Stimulated activated CD4-positive, alpha-beta T cell treated with anti-CD3 and anti-CD28 coated beads, Interleukin-12 subunit alpha, Interleukin-12 subunit beta, amount 100 ng/mL, for 4 hours (primary cell): ENCODE measurements around the gene ZCWPW1.

Experiments used
- DNase-seq: peaks from one replicate; pipeline ENCODE4 v3.0.0-alpha.2; 2020

Gene ZCWPW1

DNA sequence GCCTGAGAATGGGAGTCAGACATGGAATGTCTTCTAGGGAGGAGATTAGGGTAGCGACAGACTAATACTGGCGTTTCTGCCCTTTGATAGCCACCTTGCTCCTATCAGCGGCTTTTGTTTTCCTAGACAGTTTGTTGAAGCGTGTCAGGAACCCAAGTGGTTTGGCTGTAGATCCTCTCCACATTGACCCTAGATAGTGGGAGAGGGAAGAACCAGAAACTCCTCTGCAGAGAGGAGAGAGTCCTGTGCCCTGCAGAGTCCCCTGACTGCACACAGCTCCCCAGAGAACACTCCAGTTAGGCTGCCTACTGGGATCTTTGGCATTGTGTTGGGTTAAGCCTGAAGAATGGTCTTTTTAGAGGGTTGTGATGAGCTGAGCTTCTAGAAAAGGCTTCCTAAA, 3.5 kb upstream of the ZCWPW1 start:
- no peak for DNase-seq

DNA sequence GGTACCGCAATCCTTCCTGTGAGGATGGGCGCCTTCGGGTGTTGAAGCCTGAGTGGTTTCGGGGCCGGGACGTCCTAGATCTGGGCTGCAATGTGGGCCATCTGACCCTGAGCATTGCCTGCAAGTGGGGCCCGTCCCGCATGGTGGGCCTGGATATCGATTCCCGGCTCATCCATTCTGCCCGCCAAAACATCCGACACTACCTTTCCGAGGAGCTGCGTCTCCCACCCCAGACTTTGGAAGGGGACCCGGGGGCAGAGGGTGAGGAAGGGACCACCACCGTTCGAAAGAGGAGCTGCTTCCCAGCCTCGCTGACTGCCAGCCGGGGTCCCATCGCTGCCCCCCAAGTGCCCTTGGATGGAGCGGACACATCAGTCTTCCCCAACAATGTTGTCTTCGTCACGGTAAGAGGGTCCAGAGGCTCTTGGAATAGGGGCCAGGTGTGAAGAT, 2.8 kb upstream of the ZCWPW1 start:
- no peak for DNase-seq

- DNase-seq = peak; percentile 42
These were observed 2.2 kb upstream of the ZCWPW1 start for GRCh38 chr7:100430493-100431285.

DNA sequence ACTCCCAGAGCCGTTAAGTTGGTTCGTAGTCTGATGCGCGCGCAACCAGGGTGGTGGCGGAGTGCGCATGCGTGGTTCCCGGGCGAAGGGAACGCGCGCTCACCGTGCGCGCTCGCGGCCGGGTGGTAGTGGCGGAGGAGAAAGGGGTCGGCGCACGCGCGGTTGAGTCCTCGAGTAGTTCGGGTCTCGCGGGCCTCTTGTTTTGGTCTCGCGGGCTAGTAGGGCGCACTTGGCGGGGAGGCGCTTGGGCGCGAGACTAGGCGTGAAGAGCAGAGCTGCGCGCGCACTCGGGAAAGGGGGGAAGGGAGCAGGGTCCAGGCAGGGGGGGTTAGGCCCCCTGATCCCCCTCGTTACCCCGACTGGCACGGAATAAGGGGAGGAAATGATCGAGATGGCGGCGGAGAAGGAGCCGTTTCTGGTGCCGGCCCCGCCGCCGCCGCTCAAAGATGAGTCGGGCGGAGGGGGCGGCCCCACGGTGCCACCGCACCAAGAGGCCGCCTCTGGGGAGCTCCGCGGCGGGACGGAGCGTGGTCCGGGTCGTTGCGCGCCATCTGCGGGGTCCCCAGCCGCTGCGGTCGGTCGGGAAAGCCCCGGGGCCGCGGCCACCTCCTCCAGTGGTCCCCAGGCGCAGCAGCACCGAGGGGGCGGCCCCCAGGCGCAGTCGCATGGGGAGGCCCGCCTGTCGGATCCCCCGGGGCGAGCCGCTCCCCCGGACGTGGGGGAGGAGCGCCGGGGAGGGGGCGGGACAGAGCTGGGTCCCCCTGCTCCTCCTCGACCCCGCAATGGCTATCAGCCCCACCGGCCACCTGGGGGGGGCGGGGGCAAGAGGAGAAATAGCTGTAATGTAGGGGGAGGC, 1.4 kb upstream of the ZCWPW1 start, which contains the start of gene MEPCE:
MEPCE (plus strand) TSS at position 195 of the 856 bp plus-strand sequence; CDS start at position 383, 188 bp downstream.
- DNase-seq = peak; percentile 98

GRCh38 chr7:100428967-100429636, 599 bp upstream of the ZCWPW1 start:
- DNase-seq = peak; percentile 100

DNA sequence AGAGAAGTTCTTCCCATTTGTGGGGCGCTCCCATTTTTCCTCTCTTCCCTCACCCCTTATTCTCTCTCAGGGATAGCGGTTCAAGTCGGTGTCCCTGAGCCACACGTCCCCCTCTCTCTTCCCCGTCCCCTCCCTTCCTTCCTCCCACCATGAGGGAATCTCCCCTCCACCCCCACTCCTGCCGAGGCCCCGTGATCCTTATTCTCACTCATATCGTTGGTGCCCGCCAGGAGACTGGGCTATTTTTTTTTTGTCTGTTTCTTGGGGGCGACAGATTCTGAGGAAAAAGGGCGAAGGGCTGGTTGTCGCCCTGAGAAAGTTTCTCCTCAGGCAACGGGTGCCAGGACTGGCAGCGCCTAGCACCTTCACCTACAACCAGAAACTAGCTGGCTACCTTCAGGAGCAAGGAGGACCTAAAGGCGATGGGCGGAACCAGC, 723 bp downstream of the ZCWPW1 start:
- no peak for DNase-seq

- no peak for DNase-seq
These were observed 2.0 kb downstream of the ZCWPW1 start for GRCh38 chr7:100426516-100426915.

- no peak for DNase-seq
These were observed 3.2 kb downstream of the ZCWPW1 start for GRCh38 chr7:100425347-100425746.

- DNase-seq = no peak
These were observed 5.2 kb downstream of the ZCWPW1 start for GRCh38 chr7:100423315-100423714.

DNA sequence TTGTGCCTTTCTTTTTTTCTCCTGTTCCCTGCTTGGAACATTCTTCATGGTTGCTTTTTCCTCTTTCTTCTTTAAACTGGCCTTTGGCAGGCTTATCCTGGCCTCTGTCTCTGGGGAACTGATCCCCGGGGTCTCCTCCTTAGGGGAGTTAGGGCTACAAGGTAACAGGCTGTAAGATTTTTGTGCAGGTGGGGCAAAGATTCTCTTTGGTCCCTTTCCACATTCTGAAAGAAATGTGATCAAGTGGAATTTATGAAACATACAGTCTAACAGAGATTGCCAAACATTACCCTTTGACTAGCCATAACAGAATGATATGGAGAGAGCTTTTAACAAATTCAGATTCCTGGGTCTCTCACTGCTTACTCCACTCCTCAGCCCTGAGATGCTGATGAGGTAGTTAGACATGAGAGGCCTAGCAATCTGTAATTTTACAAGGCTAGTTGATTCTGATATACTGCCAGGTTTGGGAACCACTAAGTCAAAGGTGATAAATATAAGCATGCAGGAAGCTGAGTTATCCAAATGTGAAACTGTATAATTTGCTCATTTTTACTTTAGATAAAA, 8.8 kb downstream of the ZCWPW1 start:
- DNase-seq = no peak

- no peak for DNase-seq
These were observed 9.4 kb downstream of the ZCWPW1 start for GRCh38 chr7:100418930-100419659.

GRCh38 chr7:100415448-100415847, 13.1 kb downstream of the ZCWPW1 start:
- no peak for DNase-seq

- DNase-seq = no peak
These were observed 14.6 kb downstream of the ZCWPW1 start for GRCh38 chr7:100413889-100414288.

GRCh38 chr7:100413346-100413745, 15.2 kb downstream of the ZCWPW1 start:
- DNase-seq = no peak

DNA sequence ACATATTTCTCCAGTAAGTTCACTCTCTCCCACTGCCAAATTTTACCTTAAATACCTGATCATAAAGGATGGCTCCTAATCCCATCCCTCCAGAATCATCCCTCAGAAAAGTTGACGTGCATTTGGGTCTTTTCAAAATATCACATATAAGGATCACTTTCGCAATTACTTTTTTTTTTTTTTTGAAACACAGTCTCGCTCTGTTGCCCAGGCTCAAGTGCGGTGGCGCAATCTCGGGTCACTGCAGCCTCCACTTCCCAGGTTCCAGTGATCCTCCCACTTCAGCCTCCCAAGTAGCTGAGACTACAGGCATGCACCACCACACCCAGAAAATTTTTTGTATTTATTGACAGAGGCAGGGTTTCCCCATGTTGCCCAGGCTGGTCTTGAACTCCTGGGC, 17.4 kb downstream of the ZCWPW1 start:
- no peak for DNase-seq

- no peak for DNase-seq
These were observed 21.0 kb downstream of the ZCWPW1 start for GRCh38 chr7:100407285-100408180.

DNA sequence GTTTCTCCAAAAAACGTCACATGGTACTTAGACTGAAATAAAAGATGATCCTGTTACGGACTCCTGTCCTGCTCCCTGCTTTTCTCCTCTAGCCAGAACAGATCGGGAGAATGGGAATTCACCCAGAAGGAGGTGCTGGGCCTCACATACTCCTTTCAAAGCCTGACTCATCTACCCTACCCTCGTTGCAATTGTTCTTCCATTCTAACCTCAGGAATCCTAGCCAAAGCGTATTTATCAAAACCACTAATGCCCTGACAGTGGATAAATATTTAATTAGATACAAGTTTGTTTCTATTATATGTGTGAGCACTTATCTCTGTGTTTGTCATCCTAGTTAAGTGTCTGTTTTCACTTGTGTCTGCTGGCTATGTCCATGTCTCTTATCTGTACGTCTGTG, 21.7 kb downstream of the ZCWPW1 start:
- no peak for DNase-seq

- no peak for DNase-seq
These were observed 26.3 kb downstream of the ZCWPW1 start for GRCh38 chr7:100402241-100402640.

DNA sequence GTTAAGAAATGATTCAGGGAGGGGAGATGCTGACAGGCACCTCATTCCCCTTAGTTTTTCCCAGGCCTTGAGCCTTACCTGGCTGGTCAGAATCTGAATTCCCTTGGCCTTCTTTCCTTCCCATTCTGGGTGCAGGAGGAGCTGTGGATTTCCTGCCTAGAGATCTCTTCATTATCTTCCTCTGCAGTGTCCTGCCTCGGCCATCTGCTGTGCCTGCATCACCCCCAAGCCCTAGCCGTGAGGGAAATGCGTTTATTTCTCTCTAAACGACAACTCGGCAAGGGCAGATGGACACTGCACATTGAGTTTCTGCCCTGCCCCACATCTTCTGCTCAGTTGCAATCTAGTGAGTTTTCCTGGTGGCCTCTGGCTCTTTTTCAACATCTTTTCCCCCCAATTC, 26.7 kb downstream of the ZCWPW1 start:
- DNase-seq = no peak

GRCh38 chr7:100400656-100401055, 27.8 kb downstream of the ZCWPW1 start:
- DNase-seq = no peak

GRCh38 chr7:100400041-100400440, 28.5 kb downstream of the ZCWPW1 start:
- no peak for DNase-seq
